Activated CD4-positive, CD25-positive, alpha-beta regulatory T cell treated with anti-CD3 and anti-CD28 coated beads, Interleukin-2, amount 50 U/mL, for 16 hours (primary cell): ENCODE data around the gene ARHGDIA.

Source experiments
- DNase-seq: peaks from one replicate; pipeline ENCODE4 v3.0.0-alpha.2; 2020; ENCODE audit warnings: low read depth, low spot score

Gene ARHGDIA

GRCh38 chr17:81823820-81824550, 47.2 kb downstream of the ARHGDIA start:
- no peak for DNase-seq

DNA sequence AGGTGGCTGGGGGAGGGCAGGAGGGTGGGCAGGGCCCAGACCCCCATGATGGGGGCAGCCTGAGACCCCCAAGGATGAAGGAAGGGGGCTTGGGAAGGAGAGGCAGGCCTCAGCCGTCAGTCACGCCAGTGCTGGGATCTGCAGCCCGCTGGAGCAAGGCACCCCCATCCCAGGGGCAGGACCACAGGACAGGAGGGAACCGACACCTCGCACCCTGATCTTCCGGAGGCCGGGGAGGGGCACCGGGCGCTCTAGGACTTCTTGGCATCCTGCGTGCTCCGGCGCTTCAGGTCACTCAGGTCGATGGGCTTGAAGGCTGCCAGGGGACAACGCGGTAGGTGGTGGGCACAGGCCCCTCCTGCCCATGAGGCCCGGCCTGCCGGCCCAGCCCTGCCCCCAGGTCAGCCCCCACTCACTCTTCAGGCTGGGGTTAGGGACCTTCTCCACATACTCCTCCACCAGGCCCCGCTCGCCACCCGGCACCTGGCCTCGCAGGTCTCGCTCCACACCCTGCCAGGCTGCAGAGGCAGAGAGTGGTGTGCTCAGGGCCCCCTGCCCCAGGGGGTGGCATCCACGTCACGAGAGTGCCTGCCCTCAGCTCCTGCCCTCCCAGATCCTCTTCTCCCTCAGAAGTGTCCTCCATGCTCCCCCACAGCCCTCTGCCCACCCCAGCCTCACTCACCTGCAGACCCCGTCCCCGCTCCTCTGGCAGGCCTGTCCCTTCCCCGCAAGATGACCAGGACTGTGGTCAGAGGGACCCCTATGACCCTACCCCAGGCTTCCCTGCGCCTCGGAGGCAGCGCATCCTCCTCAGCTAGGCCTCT, 47.9 kb downstream of the ARHGDIA start:
- DNase-seq: no peak

GRCh38 chr17:81822312-81822637, 48.9 kb downstream of the ARHGDIA start:
- no peak for DNase-seq

DNA sequence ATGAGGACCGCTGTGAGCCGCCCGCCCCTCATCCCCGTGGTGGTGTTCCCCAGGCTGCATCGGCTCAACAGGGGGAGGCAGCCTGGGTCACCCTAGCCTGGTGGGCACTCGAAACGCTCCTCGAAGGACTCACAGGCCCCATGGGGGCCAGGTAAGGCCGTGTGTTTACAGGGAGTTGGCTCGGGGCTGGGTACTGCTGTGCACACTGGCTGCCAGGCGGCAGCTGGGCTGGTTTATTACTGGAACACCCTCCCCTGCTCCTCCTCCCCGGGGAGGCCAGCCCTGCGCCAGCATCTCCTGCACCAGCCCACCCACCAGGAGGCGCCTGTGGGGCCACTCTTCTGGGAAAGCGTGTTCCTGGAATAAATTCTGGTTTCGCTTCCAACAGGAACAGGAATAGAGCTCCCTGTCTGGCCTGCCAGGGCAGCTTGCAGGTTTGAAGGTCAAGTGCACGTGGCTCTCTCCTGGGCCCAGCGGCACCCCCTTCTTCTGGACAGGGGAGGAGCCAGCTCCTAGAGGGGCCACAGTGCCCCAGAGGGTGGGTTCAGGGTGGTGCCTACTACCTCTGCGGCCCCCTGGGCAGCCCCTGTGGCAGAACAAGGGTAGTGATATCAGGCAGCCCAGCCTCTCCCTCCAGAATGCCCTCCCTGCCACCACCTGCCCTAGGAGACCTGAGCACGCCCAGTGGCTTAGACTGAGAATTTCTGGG, 49.4 kb downstream of the ARHGDIA start:
- DNase-seq: no peak

- DNase-seq: no peak
Measured at GRCh38 chr17:81821147-81821546, 50.0 kb downstream of the ARHGDIA start.

GRCh38 chr17:81819708-81820107, 51.4 kb downstream of the ARHGDIA start:
- DNase-seq: no peak

GRCh38 chr17:81817758-81818147, 53.4 kb downstream of the ARHGDIA start:
- no peak for DNase-seq
